NK-92 (cell line): ENCODE results near the gene DAO.

Experiments used
- DNase-seq: peaks from one replicate; lab custom pipeline; 2025; ENCODE audit not compliant: unreplicated experiment; lab: John Stamatoyannopoulos, UW

The DAO gene

DNA sequence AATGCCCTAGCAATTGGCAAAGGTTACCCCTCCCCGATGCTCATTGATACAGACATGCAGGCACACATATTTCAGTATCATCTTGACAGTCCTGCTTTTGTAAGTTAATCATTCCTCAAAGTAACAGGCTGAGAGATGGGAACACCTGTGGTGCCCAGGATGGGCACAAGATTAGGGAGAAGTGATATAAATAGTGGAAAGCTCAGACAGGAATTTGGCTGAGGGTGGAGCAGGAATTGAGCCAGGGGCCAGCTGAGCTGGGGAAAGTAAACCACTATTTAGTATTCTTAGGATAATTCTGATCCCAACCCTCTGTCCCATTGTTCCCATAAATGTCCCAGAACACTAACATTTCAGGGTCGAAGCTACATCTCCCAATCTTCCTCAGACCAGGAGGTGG lies 38.3 kb downstream of the DAO start:
- DNase-seq: no peak

DNA sequence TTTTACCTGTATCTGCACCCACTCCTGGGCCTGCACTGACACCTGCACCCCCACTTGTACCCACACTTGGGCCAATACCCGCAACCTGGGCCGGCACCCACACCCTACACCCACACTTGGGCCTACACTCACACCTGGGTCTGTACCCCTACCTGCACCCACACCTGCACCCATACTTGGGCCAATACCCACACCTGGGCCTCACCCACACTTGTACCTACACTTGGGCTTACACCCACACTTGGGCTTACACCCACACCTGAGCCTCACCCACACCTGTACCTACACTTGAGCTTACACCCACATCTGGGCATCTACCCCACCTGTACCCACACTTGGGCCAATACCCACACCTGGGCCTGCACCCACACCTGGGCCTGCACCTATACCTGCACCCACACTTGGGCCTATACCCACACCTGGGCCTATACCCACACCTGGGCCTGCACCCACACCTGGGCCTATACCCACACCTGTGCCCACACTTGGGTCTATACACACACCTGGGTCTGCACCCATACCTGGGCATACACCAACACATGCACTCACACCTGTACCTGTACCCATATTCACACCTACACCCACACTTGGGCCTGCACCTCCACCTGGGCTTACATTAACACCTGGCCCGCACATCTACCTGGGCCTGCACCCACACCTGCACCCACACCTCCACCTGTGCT lies 39.2 kb downstream of the DAO start:
- DNase-seq: no peak

DNA sequence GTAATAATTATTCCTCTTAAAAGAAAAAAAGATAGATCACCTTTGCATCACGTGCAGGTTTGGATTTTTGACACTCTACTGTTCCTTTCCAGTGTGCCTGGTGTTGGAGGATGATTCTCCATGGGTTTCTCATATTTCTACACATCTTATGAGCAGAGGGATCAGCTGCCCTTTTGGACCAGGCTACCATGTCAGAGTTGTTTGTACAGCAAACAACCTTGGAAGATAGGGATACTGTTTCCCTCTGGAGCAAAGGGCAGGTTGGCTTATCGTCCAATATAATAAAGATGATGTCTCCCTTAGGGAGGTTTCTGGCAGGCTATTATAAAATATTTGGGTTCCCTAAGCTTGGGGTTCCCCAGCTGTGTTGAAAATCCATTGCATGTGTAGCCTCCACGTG lies 42.1 kb downstream of the DAO start:
- no peak for DNase-seq

DNA sequence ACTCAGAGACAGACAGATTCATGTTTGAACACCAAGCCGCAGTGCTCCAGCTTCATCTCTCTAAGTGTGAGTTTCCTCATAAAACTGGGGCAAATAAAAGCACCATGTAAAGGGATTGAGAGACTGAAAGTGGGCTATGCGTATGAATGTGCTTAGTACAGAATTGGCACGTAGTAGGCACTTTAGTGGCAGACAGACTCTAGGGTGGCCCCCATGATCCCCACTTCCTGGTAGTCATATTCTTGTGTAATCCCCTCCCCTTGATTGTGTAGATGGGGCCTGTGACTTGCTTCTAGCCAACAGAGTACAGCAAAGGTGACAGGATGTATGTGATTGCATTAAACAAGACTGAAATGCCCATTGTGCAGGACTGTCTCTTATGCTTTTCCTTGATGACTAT lies 43.0 kb downstream of the DAO start:
- DNase-seq: no peak

DNA sequence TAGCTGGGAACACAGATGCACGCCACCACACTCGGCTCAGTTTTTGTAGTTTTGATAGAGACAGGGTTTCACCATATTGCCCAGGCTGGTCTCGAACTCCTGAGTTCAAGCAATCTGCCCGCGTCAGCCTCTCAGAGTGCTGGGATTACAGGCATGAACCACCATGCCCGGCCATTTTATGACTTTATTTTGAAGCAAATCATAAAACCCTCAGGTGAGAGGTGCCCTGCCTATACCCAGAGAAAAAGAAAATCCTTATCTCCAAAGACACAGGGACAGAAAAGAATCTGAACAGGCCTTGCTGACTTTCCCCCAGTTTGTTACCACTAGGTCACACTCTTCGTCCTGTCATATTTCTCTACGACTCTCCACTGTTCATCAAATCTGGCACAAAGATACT lies 48.8 kb downstream of the DAO start:
- DNase-seq: no peak

DNA sequence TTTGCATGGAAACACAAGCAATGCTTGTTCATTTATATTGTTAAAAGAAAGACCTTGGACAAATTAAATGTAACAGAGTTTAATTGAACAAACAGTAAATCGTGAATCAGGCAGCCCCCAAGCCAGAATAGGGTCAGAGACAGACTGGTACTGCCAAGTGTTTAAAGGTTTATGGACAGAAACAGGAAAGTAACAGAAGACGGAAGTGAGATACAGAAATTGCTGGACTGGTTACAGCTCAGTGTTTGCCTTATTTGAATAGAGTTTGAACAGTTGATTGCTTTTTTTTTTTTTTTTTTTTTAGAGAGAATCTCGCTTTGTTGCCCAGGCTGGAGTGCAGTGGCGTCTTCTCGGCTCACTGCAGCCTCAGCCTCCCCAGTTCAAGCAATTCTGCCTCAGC lies 50.3 kb downstream of the DAO start:
- DNase-seq: no peak

DNA sequence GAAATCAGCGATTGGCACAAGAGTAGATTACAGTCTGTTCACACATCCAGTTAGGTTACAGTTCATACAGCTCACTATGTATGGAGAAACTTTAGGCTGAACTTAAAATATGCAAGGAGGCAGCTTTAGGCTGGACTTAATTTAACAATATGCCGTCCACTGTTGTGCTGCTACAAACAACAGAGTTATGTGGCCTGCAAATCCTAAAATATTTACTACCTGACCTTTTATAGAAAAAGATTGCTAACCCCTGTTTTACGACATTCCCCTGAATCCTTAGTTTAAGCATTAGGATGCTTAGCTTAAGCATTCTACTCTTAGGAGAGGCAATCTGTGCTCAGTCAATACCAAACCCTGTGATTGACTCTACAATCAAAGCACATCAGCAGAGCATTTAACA lies 50.9 kb downstream of the DAO start:
- DNase-seq: no peak

DNA sequence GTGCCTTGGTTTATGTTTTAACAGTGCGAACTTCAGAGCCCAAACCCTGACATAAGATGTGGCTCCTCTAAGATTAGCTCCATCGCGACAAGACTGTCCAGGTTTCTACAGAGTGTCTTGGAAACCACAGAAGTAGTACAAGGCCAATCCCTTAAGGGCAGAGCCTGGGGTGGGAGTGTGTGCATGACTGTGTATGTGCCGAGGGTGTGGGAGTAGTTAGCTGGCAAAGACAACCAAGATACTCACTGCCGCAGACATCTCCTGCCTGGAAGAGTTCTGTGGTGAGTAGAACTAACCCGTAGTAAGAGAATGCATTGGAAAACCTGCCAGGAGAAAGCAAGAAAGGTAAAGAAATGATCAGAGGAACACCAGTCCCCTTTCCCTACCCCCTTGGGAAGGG lies 54.1 kb downstream of the DAO start:
- DNase-seq: no peak

DNA sequence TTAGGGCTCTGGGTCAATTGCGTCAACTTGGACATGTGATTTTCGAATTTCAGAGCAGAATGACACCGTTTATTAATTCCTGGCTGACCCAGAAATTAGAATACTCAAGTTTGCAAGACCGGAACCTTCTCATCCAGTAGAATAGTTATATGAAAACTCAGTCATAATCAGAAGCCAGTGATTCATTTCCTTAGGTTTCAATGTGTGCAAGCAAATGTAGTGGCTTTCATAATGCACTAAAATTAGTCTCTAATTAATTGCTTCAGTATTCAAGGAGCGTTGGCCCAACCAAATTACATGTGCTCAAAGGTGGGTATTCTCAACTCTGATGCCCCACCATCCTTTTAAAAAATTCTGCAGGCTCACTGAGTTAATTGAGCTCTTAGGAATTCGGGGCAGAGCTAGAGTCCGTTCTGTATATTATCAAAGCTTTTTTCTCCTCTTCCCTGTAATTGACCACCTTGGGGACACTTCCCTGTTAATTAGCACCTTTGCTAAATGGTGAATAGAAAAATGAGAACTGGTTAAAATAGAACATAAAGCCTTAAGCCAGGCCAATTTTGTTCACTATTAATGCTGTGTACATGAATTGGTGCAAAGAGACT lies 55.4 kb downstream of the DAO start:
- no peak for DNase-seq

DNA sequence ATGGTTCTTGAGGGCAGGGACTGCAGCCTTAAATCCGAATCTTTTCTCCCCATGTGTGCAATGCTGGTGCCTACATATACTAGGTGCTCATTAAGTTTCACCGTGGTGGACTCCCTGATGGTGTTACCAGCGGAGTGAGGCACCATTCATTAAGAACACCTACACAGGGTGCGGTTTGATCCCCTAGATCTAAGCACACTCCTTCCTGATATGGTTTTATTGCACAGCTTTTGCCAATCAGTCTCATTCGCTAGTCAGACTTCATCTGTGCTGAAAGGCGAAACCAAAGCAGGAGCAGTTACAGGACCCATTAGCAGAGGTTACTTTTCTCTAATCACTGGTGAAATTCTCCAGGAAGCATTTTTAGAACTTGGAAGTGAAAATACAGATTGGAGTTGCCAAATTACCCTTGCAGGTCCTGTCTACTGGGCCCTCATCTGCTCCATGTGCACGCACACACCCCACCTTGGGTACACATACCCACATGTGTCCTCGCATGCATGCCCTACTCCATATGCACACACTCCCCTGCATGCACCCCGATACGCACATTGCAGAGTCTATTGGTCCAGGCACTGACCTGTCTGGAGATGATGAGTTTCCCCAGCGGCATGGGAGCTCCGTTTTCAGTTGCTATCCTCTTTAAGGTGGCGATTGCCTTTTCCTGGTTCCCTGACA lies 58.5 kb downstream of the DAO start:
- DNase-seq: no peak

DNA sequence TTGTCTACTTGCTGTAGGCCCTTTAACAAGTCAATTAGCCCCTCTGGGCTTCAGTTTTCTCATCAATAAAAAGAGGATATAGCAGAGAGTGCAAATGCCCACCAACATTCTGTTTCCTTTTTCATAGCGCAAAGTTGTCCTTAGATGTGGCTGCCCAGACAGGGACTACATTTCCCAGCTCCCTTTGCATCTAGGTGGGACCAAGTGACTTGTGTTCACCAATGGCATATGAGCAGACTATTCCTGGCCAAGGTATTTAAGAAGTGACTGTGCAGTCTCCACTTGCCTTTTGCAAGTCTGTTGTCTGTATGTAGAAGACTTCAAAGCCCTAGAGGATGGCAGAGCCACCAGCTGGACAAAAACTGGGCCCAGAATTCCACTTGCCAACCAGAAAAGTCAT lies 59.7 kb downstream of the DAO start:
- no peak for DNase-seq

DNA sequence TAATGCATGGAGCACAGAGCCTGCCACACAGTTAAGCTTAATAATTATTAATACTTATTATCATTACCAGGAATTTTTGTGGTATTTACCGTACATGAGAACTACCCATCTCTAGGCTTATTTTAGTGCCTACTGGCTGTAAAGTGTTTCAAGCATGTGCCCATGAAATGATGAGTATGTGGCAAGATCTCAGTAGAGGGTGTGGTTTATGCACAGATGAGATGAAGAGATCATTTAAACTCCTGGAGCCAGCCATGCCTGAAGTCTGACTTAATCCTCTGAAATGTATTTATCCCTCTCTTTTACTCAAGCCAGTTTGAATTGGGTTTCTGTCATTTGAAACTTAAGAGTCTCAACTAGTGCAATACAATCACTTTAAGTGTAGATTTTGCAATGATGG lies 60.2 kb downstream of the DAO start:
- no peak for DNase-seq

DNA sequence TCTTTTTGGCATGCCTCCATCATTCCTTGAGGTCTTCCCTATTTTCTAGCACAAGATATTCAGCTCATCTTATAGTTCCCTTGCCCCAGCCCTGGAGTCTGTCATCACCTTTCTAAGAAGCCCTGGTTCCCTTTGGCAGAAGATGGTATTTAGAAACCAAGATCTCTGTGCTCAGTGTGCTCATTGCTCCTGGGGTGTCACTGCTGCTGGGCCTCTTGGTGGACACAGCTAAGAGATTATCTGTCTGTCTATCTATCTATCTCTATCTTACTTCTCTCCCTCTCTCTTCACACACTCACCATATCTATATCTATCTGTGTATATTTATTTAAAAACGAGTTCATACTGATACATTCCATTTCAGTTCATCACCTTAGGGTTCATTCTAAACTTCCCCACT lies 67.2 kb downstream of the DAO start:
- no peak for DNase-seq

DNA sequence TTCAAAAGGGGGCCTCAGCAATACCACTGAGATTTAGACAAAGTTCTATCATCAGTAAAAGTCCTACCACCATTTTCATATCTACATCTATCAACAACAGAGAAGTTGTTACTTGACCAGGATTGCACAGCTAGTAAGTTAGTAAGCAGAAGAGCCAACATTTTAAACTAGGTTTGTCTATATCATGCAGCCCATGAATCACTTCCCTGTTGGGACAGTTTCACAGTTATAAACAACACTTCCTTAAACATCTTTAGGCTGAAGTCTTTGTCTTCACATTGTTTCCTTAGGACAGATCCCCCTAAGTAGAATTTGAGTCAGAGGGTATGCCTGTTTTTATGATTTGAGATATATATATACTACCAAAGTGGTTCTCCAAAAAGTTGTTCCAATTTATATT lies 68.5 kb downstream of the DAO start:
- DNase-seq: no peak

DNA sequence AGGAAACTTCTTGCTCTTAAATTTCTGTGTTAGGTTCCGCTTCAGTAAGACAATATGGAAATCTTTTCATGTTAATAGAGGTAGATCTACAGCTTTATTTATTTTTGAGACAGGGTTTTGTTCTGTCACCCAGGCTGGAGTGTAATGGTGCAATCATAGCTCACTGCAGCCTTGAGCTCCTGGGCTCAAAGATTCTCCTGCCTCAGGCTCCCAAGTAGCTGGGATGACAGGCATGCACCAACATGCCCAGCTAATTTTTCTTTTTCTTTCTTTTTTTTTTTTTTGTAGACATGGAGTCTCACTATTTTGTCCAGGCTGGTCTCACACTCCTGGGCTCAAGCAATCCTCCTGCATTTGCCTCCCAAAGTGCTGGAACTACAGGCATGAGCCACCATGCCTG lies 70.1 kb downstream of the DAO start:
- DNase-seq: no peak
